Neural cell (in vitro differentiated cells): ENCODE results near the gene RSPRY1.

Source experiments
- CTCF ChIP-seq: fragments of 450-650 bp; IDR thresholded peaks from 2 replicates; pipeline ENCODE4 v1.5.1; 2014; ENCODE audit warnings: antibody characterized with exemption, mild to moderate bottlenecking, moderate library complexity; ENCODE audit not compliant: poor library complexity, severe bottlenecking
- POLR2AphosphoS5 ChIP-seq: IDR thresholded peaks from 2 replicates; pipeline ENCODE4 v1.6.1; 2012

- no peak for TF ChIP-seq CTCF
- TF ChIP-seq POLR2AphosphoS5, result no peak
These were observed 6.0 kb downstream of the RSPRY1 start for GRCh38 chr16:57192146-57192545.
